Thyroid gland (tissue), 4 donors: ENCODE measurements around the gene PROM1. TPM values are rescaled to one million over a fixed set of nuclear protein-coding genes. Genes with fewer than 3 reads are reported as not detected.

Experiments
- DNase-seq, 2 donors: peaks; one replicate each; pipeline ENCODE4 v3.0.0-alpha.2; 2019
- H3K27ac ChIP-seq, 3 donors: fragments of 200-600 bp; sonication (generic); 1 replicate in 2 of 3; 2 replicates in 1 of 3; pipeline ENCODE4 v1.5.1; 2016 to 2019; ENCODE audit warnings: mild to moderate bottlenecking in 1 of 3, moderate library complexity in 1 of 3
- H3K27me3 ChIP-seq: fragments of 200-600 bp; sonication (generic); one replicate; pipeline ENCODE4 v1.5.1; 2019
- H3K36me3 ChIP-seq, 2 donors: fragments of 200-600 bp; sonication (generic); one replicate each; pipeline ENCODE4 v1.5.1; 2016 to 2019
- H3K4me1 ChIP-seq, 2 donors: fragments of 200-600 bp; sonication (generic); one replicate each; pipeline ENCODE4 v1.5.1; 2017 to 2019
- H3K4me3 ChIP-seq, 3 donors: fragments of 200-600 bp; sonication (generic); replicated peaks in 1 of 3; 1 replicate in 2 of 3; 2 replicates in 1 of 3; pipeline ENCODE4 v1.5.1; 2016; ENCODE audit warnings: mild to moderate bottlenecking in 1 of 3
- H3K9me3 ChIP-seq: fragments of 200-600 bp; sonication (generic); one replicate; pipeline ENCODE4 v1.5.1; 2017
- POLR2A ChIP-seq, 2 donors: fragments of 450-650 bp; IDR thresholded peaks; one replicate each; pipeline ENCODE4 v1.6.1; 2017; ENCODE audit warnings: antibody characterized with exemption in 2 of 2, mild to moderate bottlenecking in 2 of 2, moderate library complexity in 1 of 2
- WGBS, 2 donors: methylation state at CpG; one replicate each; pipeline ENCODE4 v1.1.5; 2017; 5-methylcytosine and 5-hydroxymethylcytosine counted together
- intact Hi-C: fragments of 100-400 bp; cut with DNase I; formaldehyde crosslinking; loops from one replicate; pipeline ENCODE4 v1.15.1; 2023
- total RNA-seq, 4 donors: library from RNA; depleted of rRNA; stranded (reverse); fragments of >200 nt; gene quantifications; one replicate each; pipeline ENCODE4 v1.2.3, GENCODE V29; 2016
- TF ChIP-seq, protein P1 (sequence below), 6 experiments: fragments of 200-600 bp in 3 of 6; fragments of 450-650 bp in 3 of 6; sonication (generic) in 3 of 6; IDR thresholded peaks; one replicate each; pipeline ENCODE4 v1.5.1; 2016 to 2019; ENCODE audit warnings: antibody characterized with exemption in 6 of 6, mild to moderate bottlenecking in 2 of 6, inconsistent platforms in 1 of 6, moderate library complexity in 1 of 6

Gene PROM1
- total RNA-seq, 4 donors from 2014 or later: 0.67 to 9.9 (median 2.3) TPM

DNA sequence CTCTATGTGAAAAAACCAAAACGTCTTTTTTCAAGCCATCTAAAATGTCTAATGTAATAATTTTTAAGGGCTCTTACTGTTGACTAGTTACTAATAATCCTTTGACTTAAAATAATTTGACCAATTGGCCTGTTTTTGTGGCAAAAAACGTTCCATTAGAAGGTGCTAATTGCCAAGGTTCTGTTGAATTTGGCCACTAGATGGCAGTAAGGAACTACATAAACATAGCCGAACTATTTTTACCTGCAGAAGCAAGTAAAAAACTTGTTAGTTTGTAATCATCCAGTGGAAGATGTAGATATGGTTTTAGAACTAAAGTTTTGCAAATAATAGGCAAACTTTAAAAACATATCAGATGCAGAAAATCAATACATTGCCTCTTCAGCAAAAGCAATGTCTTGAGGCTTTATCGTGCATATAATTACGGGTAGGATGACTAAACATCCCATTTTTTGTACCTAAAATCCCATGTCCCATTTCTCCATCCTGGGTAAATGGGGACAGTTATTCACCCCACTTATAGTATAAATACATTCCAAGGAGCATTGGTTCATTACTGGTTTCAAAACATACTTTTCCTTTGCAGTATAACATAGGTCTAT lies 57.6 kb downstream of the PROM1 start:
- TF ChIP-seq, protein P1, sequence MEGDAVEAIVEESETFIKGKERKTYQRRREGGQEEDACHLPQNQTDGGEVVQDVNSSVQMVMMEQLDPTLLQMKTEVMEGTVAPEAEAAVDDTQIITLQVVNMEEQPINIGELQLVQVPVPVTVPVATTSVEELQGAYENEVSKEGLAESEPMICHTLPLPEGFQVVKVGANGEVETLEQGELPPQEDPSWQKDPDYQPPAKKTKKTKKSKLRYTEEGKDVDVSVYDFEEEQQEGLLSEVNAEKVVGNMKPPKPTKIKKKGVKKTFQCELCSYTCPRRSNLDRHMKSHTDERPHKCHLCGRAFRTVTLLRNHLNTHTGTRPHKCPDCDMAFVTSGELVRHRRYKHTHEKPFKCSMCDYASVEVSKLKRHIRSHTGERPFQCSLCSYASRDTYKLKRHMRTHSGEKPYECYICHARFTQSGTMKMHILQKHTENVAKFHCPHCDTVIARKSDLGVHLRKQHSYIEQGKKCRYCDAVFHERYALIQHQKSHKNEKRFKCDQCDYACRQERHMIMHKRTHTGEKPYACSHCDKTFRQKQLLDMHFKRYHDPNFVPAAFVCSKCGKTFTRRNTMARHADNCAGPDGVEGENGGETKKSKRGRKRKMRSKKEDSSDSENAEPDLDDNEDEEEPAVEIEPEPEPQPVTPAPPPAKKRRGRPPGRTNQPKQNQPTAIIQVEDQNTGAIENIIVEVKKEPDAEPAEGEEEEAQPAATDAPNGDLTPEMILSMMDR (IDR thresholded peaks at IDR 0.05): peak in 5 of 6 experiments; percentile 75 to 91 (median 80)
- TF ChIP-seq POLR2A (IDR thresholded peaks at IDR 0.05): no peak
- H3K27ac ChIP-seq: no peak overlapping the region
- no peaks in the 10 kb centered on the region for H3K9me3 ChIP-seq
- no peak overlapping the region for H3K4me3 ChIP-seq
- H3K36me3 ChIP-seq: no peaks in the 10 kb centered on the region
- H3K27me3 ChIP-seq: no peaks in the 10 kb centered on the region
- intact Hi-C loops: loop anchor here (2.0 kb wide), 1 partner anchor 239 kb away; no protein-coding TSS in a partner anchor
- DNase-seq: no peak
- H3K4me1 ChIP-seq: no peaks in the 10 kb centered on the region
- 36 to 38% methylated on average over 5 of the region's 5 CpGs for WGBS, 2 donors

DNA sequence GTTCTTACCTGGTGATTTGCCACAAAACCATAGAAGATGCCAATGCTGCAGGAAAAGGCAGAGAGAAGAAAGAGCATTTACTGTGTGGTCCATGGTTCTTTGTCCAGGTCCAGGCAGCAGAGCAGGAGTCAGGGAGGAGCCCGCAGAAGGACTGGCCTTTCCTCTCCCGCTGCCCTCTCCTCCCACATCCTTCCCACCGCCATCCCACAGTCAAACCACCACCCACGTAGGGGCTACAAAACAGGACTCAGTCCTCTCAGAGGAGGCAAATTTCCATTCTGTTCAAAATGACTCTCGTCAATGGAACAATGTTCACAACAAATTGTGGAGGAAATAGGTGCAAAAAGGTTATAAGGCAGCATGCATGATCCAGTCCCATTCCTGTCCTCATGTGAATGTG lies 58.6 kb downstream of the PROM1 start:
- H3K27me3 ChIP-seq: no peaks in the 10 kb centered on the region
- peaks cover 0 to 7% of the 10 kb centered on the region in 2 donors for H3K4me1 ChIP-seq
- no peak overlapping the region for H3K4me3 ChIP-seq
- H3K27ac ChIP-seq: no peak overlapping the region
- H3K9me3 ChIP-seq: no peaks in the 10 kb centered on the region
- TF ChIP-seq, protein P1 (IDR thresholded peaks at IDR 0.05): no peak
- TF ChIP-seq POLR2A (IDR thresholded peaks at IDR 0.05): no peak
- WGBS, 2 donors: 75 to 91% methylated on average over 5 of the region's 5 CpGs
- no peaks in the 10 kb centered on the region for H3K36me3 ChIP-seq
- no peak for DNase-seq
- intact Hi-C loops: no loop called here

DNA sequence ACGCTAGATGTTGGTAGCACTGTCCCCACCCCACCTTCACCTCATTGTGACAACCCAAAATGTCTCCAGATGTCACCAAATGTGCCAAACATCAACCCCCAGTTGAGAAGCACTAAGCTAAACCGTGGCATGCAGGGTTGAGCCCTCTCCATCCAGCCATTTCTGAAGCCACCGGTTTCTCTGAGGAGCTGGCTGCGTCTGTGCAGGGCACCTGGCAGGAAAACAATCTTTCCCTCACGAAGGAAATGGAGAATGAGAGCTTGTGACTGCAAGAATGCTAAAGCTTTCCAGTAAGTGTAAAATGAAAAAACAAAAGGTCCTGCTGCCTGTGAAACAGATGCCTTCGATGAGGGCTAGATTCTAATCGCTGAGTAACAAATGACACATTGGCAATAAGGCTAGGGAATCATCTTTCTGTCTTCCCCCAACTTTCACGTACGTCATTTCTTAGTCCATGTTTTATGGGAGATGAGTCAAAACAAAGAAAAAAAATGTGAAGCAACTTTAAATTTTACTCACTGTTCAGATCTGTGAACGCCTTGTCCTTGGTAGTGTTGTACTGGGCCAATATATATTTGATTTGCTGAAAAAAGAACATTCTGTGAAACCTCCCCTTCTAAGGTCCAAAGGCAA lies 59.9 kb downstream of the PROM1 start:
- H3K27ac ChIP-seq: no peak overlapping the region
- H3K27me3 ChIP-seq: no peaks in the 10 kb centered on the region
- H3K36me3 ChIP-seq: no peaks in the 10 kb centered on the region
- H3K9me3 ChIP-seq: no peaks in the 10 kb centered on the region
- H3K4me3 ChIP-seq: no peak overlapping the region
- intact Hi-C loops: no loop called here
- H3K4me1 ChIP-seq: peaks cover 0 to 8% of the 10 kb centered on the region in 2 donors
- WGBS, 2 donors: 76 to 83% methylated on average over 10 of the region's 10 CpGs
- TF ChIP-seq POLR2A (IDR thresholded peaks at IDR 0.05): no peak
- TF ChIP-seq, protein P1 (IDR thresholded peaks at IDR 0.05): no peak
- DNase-seq: no peak

DNA sequence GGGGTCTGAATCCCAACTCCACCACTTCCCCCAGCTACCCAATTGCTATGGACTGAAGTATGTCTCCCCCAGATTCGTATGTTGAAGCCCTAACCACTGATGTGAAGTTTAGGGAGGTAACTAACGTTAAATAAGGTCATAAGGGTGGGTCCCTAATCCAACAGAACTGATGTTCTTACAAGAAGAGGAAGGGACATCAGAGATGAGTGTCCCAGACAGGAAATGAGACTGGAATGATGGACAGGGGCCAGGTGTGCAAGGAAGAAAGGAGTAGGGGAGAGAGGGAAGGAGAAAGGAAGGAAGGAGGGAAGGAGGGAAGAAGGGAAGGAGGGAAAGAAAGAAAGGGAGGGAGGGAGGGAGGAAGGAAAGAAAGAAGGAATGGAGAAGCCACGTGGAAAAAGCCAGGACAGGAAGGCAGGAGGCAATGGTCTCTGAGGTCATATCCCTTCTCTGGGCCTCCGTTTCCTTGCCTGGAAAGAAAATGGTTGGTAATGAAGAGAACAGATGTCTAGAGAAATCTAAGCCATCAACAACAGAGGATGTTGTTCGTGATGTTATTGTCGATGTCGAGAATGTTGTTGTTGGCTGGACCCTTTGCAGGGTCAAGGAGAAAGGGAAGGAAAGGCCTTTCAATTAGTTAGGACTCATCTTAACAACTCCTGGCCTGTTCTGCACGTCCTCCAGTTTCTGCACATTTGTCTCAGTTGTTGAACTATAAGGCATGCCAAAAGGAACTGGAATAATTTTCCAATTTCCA lies 61.8 kb downstream of the PROM1 start:
- DNase-seq: no peak
- no peaks in the 10 kb centered on the region for H3K9me3 ChIP-seq
- H3K27ac ChIP-seq: no peak overlapping the region
- H3K4me1 ChIP-seq: peaks cover 0 to 8% of the 10 kb centered on the region in 2 donors
- no peaks in the 10 kb centered on the region for H3K27me3 ChIP-seq
- TF ChIP-seq, protein P1 (IDR thresholded peaks at IDR 0.05): no peak
- TF ChIP-seq POLR2A (IDR thresholded peaks at IDR 0.05): no peak
- intact Hi-C loops: no loop called here
- H3K36me3 ChIP-seq: no peaks in the 10 kb centered on the region
- WGBS, 2 donors: 64 to 76% methylated on average over 8 of the region's 8 CpGs
- no peak overlapping the region for H3K4me3 ChIP-seq

DNA sequence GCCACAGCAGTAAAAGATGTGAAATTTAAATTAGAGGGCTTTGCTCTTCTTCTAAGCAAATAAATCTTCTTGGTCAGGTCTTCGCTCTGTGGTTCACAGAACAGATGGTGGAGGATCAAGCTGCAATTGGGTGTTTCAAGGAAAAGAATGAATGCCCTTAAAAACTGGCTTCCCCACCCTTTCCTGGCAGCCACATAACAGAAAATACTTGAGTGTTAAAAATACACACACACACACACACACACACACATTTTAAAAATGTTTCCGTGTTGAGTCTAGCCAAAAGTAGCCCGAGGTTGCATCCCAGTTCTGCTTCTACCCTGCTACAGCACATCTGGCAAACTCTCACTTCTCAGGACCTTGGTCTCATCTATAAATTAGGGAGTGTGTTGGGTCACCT lies 64.2 kb downstream of the PROM1 start:
- 41 to 49% methylated on average over 3 of the region's 3 CpGs for WGBS, 2 donors
- intact Hi-C loops: no loop called here
- Histone ChIP-seq H3K4me3 (no peak overlapping the region), H3K36me3 (no peaks in the 10 kb centered on the region), H3K4me1 (peaks cover 0 to 8% of the 10 kb centered on the region in 2 donors), H3K27ac (no peak overlapping the region), H3K9me3 (no peaks in the 10 kb centered on the region), H3K27me3 (no peaks in the 10 kb centered on the region)
- DNase-seq: no peak
- TF ChIP-seq, protein P1 (IDR thresholded peaks at IDR 0.05): no peak
- no peak for TF ChIP-seq POLR2A (IDR thresholded peaks at IDR 0.05)
